Measurements from ENCODE around the gene PRR29. TPM values are rescaled to one million over a fixed set of nuclear protein-coding genes. Genes with fewer than 3 reads are reported as not detected.
A peak's percentile ranks its signal among the peaks of the same experiment; 100 is the strongest.

PRR29 gene
- total RNA-seq, 4 donors from 2014 or later: 1.7 to 5.6 (median 4.2) TPM

DNA sequence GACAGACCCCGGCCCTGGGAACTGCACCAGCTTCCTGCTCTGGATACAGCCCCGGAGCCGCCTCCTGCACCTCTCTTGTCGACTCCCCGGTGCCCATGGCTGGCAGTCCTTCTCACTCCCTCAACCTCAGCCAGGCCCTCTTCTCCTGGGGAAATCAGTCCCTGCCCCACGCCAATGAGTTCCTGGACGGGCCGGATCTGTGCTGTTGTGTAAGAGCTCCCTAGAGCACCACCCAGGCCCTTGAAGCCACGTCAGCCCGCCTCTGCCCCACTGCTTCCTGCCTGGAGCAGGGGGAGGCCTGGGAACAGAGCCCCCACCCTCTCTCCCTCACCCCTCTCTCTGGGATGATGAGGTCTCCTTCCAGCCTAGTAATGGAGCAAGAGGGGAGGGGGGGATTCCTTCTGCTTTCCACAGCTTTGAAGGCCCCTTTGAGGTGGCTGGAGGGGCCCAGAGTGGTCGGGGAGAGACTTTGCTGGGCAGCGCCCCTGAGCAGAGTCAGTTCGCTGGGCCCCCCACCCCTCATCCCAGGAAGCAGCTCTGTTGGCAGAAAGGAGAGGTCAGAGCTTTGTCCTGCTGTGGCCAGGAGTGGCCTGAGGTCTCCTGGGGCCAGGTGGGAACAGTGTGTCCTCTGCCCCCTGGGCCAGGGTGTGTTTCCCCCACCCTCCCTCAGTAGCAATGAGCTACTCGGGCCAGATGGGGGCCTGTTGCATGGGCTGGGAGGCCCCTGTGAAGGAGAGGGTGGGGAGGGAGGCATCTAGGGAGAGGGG, 3.8 kb downstream of the PRR29 start:
- 50 to 79% methylated on average over 10 to 12 of the region's 14 CpGs for WGBS, 2 donors
- peak overlapping the region; percentile 48 to 85 (median 61) for H3K27ac ChIP-seq
- H3K4me3 ChIP-seq (replicated peaks in 1 of 3): no peak overlapping the region
- no peaks in the 10 kb centered on the region for H3K27me3 ChIP-seq
- H3K9me3 ChIP-seq: no peaks in the 10 kb centered on the region
- H3K4me1 ChIP-seq: peaks cover 32 to 56% of the 10 kb centered on the region in 2 donors
- TF ChIP-seq POLR2A (IDR thresholded peaks at IDR 0.05): no peak
- TF ChIP-seq, protein P1, sequence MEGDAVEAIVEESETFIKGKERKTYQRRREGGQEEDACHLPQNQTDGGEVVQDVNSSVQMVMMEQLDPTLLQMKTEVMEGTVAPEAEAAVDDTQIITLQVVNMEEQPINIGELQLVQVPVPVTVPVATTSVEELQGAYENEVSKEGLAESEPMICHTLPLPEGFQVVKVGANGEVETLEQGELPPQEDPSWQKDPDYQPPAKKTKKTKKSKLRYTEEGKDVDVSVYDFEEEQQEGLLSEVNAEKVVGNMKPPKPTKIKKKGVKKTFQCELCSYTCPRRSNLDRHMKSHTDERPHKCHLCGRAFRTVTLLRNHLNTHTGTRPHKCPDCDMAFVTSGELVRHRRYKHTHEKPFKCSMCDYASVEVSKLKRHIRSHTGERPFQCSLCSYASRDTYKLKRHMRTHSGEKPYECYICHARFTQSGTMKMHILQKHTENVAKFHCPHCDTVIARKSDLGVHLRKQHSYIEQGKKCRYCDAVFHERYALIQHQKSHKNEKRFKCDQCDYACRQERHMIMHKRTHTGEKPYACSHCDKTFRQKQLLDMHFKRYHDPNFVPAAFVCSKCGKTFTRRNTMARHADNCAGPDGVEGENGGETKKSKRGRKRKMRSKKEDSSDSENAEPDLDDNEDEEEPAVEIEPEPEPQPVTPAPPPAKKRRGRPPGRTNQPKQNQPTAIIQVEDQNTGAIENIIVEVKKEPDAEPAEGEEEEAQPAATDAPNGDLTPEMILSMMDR (IDR thresholded peaks at IDR 0.05): no peak
- intact Hi-C loops (cut with DNase I): no loop called here
- H3K36me3 ChIP-seq: no peaks in the 10 kb centered on the region
- peak in 1 of 2 donors; percentile 79 for DNase-seq

DNA sequence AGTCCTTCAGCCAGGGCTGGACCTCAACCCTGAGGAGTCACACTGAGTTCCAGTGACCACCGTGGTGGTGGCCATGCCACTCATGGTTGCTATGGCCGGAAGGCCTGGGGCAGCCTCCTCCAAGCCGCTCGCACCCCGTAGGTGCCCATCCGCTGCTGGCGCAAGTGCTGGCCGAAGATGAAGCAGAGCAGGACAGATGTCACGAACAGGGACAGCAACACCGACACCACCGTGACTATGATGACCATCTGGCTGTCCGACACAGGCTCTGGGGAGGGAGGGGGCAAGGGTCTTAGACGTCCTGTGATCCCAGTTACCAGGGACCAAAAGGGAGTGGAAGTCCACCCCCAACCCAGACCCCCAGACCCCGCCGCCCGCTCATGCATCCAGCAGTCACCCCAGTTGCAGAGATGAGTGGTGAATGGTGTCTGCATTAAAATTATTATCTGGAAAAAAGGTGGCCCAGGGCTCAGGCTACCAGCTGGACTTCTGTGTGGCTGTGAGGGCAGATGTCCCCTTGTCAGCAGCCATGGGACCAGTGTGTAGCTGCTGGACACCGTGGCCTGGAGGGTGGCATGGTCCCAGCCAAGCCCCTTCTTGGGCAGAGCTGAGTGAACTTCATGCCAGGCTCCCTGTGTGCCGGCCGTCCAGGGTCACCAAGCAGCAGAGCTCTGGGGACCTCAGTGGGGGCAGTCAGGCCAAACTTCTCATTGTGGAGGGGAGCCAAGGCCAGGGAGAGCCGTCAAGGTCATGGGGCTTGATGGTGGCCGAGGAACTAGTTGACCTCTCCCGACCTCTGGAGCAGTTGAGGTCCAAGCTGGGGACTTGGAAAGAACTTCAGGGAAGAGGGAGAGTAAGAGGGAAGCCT, 4.7 kb downstream of the PRR29 start:
- no peak overlapping the region for H3K4me3 ChIP-seq (replicated peaks in 1 of 3)
- H3K27ac ChIP-seq: peak overlapping the region; percentile 48 to 85 (median 60)
- no peak for TF ChIP-seq POLR2A (IDR thresholded peaks at IDR 0.05)
- TF ChIP-seq, protein P1 (IDR thresholded peaks at IDR 0.05): no peak
- H3K9me3 ChIP-seq: no peaks in the 10 kb centered on the region
- intact Hi-C loops (cut with DNase I): no loop called here
- whole genome bisulfite sequencing, 2 donors: 87 to 90% methylated on average over 11 to 16 of the region's 22 CpGs
- H3K36me3 ChIP-seq: no peaks in the 10 kb centered on the region
- DNase-seq: no peak
- H3K27me3 ChIP-seq: no peaks in the 10 kb centered on the region
- peaks cover 27 to 59% of the 10 kb centered on the region in 2 donors for H3K4me1 ChIP-seq

DNA sequence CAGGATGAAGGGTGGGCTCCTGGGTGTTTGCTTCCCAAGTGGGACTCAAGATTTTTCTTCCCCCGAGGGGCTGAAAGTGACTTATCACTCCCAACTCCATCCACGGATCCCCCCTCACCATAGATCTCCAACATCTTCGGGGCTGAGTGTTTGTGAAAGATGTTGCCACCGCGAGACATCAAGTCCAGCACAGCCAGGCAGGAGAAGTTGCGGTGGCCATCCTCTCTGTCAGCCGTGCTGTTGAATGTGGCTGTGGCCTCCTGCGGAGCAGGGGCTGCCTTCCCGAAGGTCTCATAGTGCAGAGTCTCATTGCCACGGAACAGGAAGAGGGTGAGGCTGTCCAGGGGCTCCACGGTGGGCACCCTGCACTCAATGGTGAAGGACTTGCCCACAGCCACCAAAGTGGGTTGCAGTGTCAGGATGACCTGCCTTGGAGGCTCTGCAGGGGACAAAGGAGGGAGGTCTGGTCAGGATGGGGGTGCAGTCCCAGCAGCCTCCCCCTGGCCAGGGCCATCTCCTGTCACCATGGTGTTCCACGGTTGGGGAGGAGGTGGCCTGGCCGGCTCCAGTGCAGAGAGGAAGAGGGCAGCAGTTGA, 5.5 kb downstream of the PRR29 start:
- Histone ChIP-seq H3K27ac (no peak overlapping the region), H3K36me3 (no peaks in the 10 kb centered on the region), H3K4me3 (replicated peaks in 1 of 3) (no peak overlapping the region), H3K4me1 (peaks cover 21 to 57% of the 10 kb centered on the region in 2 donors), H3K27me3 (no peaks in the 10 kb centered on the region), H3K9me3 (no peaks in the 10 kb centered on the region)
- intact Hi-C loops (cut with DNase I): no loop called here
- no peak for TF ChIP-seq POLR2A (IDR thresholded peaks at IDR 0.05)
- TF ChIP-seq, protein P1 (IDR thresholded peaks at IDR 0.05): no peak
- DNase-seq: no peak
- 85 to 91% methylated on average over 10 to 13 of the region's 13 CpGs for WGBS, 2 donors

DNA sequence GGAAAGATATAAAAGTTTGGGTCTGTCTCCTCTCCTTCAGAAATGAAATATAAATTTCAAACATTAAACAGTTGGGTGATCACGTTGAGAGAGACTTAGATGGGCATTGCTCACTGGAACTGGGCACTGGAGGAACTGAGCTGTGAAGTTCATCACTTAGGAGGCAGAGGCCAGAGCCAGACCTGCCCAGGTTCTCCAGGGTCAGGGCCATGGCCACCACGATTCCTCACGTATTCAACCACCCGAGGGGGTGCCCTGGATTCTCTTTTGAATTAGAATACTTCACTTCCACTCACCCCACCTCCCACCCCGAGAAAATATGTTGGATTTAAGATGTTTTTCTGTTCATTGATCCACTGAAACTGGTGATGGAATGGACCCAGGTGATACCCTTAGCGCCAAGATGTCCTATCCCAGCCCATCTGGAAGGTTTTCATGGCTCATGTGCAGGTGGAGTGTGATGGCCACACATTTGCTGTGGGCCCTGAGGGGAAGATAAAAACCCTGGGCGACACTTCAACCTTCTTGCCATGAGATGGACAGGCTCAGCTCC, 6.1 kb downstream of the PRR29 start:
- H3K36me3 ChIP-seq: no peaks in the 10 kb centered on the region
- no peak for DNase-seq
- no peaks in the 10 kb centered on the region for H3K9me3 ChIP-seq
- TF ChIP-seq POLR2A (IDR thresholded peaks at IDR 0.05): no peak
- TF ChIP-seq, protein P1 (IDR thresholded peaks at IDR 0.05): no peak
- intact Hi-C loops (cut with DNase I): no loop called here
- no peak overlapping the region for H3K27ac ChIP-seq
- no peaks in the 10 kb centered on the region for H3K27me3 ChIP-seq
- peaks cover 17 to 55% of the 10 kb centered on the region in 2 donors for H3K4me1 ChIP-seq
- H3K4me3 ChIP-seq (replicated peaks in 1 of 3): no peak overlapping the region
- 89 to 90% methylated on average over 7 of the region's 7 CpGs for WGBS, 2 donors
